K562 (cell line): ENCODE results near the gene COG4. TPM values are rescaled to one million over a fixed set of nuclear protein-coding genes. Genes with fewer than 3 reads are reported as not detected.

Experiments used
- ATAC-seq: fragments of 200-7000 bp; cut with Tn5 transposase; 3 replicates; pipeline ENCODE4 v1.9.1; 2020; ENCODE audit warnings: moderate library complexity
- BruUV-seq: library from RNA; stranded (reverse); fragments of 400-500 nt; replicated peaks from 2 replicates; lab custom pipeline; 2021; lab: Mats Ljungman, UMichigan
- CTCF ChIA-PET: fragments of 300-600 bp; formaldehyde crosslinking; extraction: SDS; loops from one replicate; lab custom pipeline; 2021; ENCODE audit warnings: low intra/inter-chr PET ratio; lab: Yijun Ruan, JAX
- POLR2A ChIA-PET: fragments of 300-600, 350-650 bp; sonication (Branson Sonifier 250); formaldehyde crosslinking; extraction: SDS; loops from one replicate; lab custom pipeline; 2021; ENCODE audit warnings: antibody characterized with exemption, inconsistent platforms; lab: Yijun Ruan, JAX
- DNase-seq, 4 experiments: peaks; one replicate each; pipeline versions ENCODE4 v3.0.0 to v3.0.0-alpha.2; 2011 to 2018; ENCODE audit warnings: low spot score in 3 of 4, mixed read lengths in 3 of 4; ENCODE audit errors: extremely low read depth in 1 of 4
- FAIRE-seq: peaks from 2 replicates; lab custom pipeline; 2011; peaks lifted over from hg19 to GRCh38; lab: Jason Lieb, UNC
- H2AFZ ChIP-seq: 2 replicates; pipeline ENCODE4 v1.6.0; 2011; ENCODE audit warnings: low read depth, low read length, control low read depth, inconsistent platforms
- H3K27ac ChIP-seq: fragments of 200-600 bp; 3 replicates; pipeline ENCODE4 v1.8.0; 2011; ENCODE audit warnings: low read depth, mild to moderate bottlenecking, control low read depth, inconsistent platforms, low read length, moderate library complexity, mixed read lengths; ENCODE audit errors: extremely low read depth
- H3K27me3 ChIP-seq, 2 experiments: fragments of 300-600 bp in 1 of 2; 2 replicates in 1 of 2; 3 replicates in 1 of 2; pipeline versions ENCODE4 v1.6.0 to v1.8.0; 2011; ENCODE audit warnings: inconsistent platforms in 2 of 2, low read length in 2 of 2, mild to moderate bottlenecking in 1 of 2, mixed read lengths in 1 of 2, moderate library complexity in 1 of 2; ENCODE audit not compliant: control insufficient read depth in 2 of 2, insufficient read depth in 2 of 2
- H3K36me3 ChIP-seq: fragments of 300-600 bp; 3 replicates; pipeline ENCODE4 v1.8.0; 2011; ENCODE audit warnings: mild to moderate bottlenecking, low read length, inconsistent platforms; ENCODE audit not compliant: control insufficient read depth, insufficient read depth
- H3K4me1 ChIP-seq, 2 experiments: fragments of 200-600 bp in 1 of 2; replicated peaks in 1 of 2; 2 replicates in 1 of 2; 3 replicates in 1 of 2; pipeline versions ENCODE4 v1.5.1 to v1.8.0; 2011; ENCODE audit warnings: inconsistent platforms in 2 of 2, low read length in 2 of 2, mild to moderate bottlenecking in 1 of 2, mixed read lengths in 1 of 2, moderate library complexity in 1 of 2; ENCODE audit not compliant: control insufficient read depth in 2 of 2, insufficient read depth in 2 of 2
- H3K4me2 ChIP-seq: 2 replicates; pipeline ENCODE4 v1.6.1; 2011; ENCODE audit warnings: low read length, control low read depth, inconsistent platforms, mixed read lengths; ENCODE audit not compliant: insufficient read depth
- H3K4me3 ChIP-seq: fragments of 200-600 bp; sonication (generic), shearing (Covaris generic); 2 replicates; pipeline ENCODE4 v1.5.1; 2016; ENCODE audit warnings: control low read depth, inconsistent platforms
- H3K79me2 ChIP-seq: fragments of 200-600 bp; 3 replicates; pipeline ENCODE4 v1.8.0; 2011; ENCODE audit warnings: low read length, inconsistent platforms; ENCODE audit not compliant: control insufficient read depth, insufficient read depth
- H3K9ac ChIP-seq, 2 experiments: 2 replicates each; pipeline versions ENCODE4 v1.6.0 to v1.6.1; 2011; ENCODE audit warnings: low read depth in 2 of 2, low read length in 2 of 2, control low read depth in 1 of 2, inconsistent platforms in 1 of 2, mild to moderate bottlenecking in 1 of 2, mixed read lengths in 1 of 2; ENCODE audit not compliant: insufficient read depth in 1 of 2
- H3K9me1 ChIP-seq: one replicate; pipeline ENCODE4 v1.6.0; 2011; ENCODE audit warnings: inconsistent platforms, mild to moderate bottlenecking, low read length, moderate library complexity; ENCODE audit not compliant: control insufficient read depth, insufficient read depth
- H3K9me3 ChIP-seq: replicated peaks from 2 replicates; pipeline ENCODE4 v1.5.1; 2011; ENCODE audit warnings: low read depth, low read length, inconsistent platforms; ENCODE audit not compliant: control insufficient read depth, insufficient read depth
- H4K20me1 ChIP-seq: replicated peaks from 2 replicates; pipeline ENCODE4 v1.6.1; 2011; ENCODE audit warnings: low read length, inconsistent platforms, mixed read lengths; ENCODE audit not compliant: control insufficient read depth, insufficient read depth
- BHLHE40 ChIP-seq: IDR thresholded peaks from 2 replicates; pipeline ENCODE4 v1.6.1; 2011; ENCODE audit warnings: low read length, improper control_type of control experiment
- HDAC1 ChIP-seq, 2 experiments: fragments of 450-650 bp; IDR thresholded peaks; 2 replicates each; pipeline ENCODE4 v1.6.1; 2016 to 2017; ENCODE audit warnings: inconsistent platforms in 1 of 2, mild to moderate bottlenecking in 1 of 2, moderate library complexity in 1 of 2
- HEY1 ChIP-seq: fragments of 250-450 bp; sonication (Bioruptor Pico); IDR thresholded peaks from 2 replicates; pipeline ENCODE4 v1.5.0; 2020; ENCODE audit warnings: mild to moderate bottlenecking, moderate library complexity, borderline replicate concordance
- POLR2G ChIP-seq: fragments of 200-400 bp; formaldehyde crosslinking; IDR thresholded peaks from 2 replicates; pipeline ENCODE4 v1.6.1; 2017; ENCODE audit warnings: low read depth, mild to moderate bottlenecking, antibody characterized with exemption, low read length, moderate library complexity
- RBFOX2 ChIP-seq: fragments of 200-400 bp; formaldehyde crosslinking; IDR thresholded peaks from 2 replicates; pipeline ENCODE4 v1.6.1; 2017; ENCODE audit warnings: low read depth, mild to moderate bottlenecking, low read length, moderate library complexity
- RNF2 ChIP-seq: sonication (generic); IDR thresholded peaks from 2 replicates; pipeline ENCODE4 v1.6.1; 2016
- SMARCC2 ChIP-seq: fragments of 450-650 bp; IDR thresholded peaks from 2 replicates; pipeline ENCODE4 v1.6.1; 2017; ENCODE audit warnings: antibody characterized with exemption, moderate library complexity, mild to moderate bottlenecking, low read depth
- TFAM ChIP-seq: fragments of 250-450 bp; sonication (Bioruptor Pico); conservative IDR thresholded peaks from 2 replicates; pipeline ENCODE4 v1.5.0; 2021; ENCODE audit warnings: mild to moderate bottlenecking, moderate library complexity
- ZNF79 ChIP-seq: fragments of 250-450 bp; sonication (Bioruptor Pico); IDR thresholded peaks from 2 replicates; pipeline ENCODE4 v1.4.0; 2020; ENCODE audit warnings: low read depth, mild to moderate bottlenecking, moderate library complexity
- WGBS: fragments of 100-300 bp; shearing (Covaris generic); methylation state at CpG from one replicate; pipeline ENCODE4 v1.1.6; 2016; ENCODE audit warnings: low coverage, mixed read lengths; ENCODE audit not compliant: insufficient coverage; ENCODE audit errors: missing lambda C conversion rate; 5-methylcytosine and 5-hydroxymethylcytosine counted together
- in situ Hi-C: fragments of 300-500 bp; cut with MboI; formaldehyde crosslinking; loops from 4 replicates; pipeline ENCODE4 v1.15.0; 2018; ENCODE audit warnings: inconsistent platforms, mixed read lengths
- intact Hi-C: fragments of 100-400 bp; cut with micrococcal nuclease; formaldehyde crosslinking; loops from 2 replicates; pipeline ENCODE4 v1.14.2; 2022
- polyA plus RNA-seq, 8 experiments: library from polyadenylated mRNA; depleted of rRNA in 4 of 8; stranded (reverse) in 5 of 8; unstranded in 3 of 8; fragments of >200 nt; fragmentation: Nextera tagmentation in 2 of 8; fragmentation: Illumina TruSeq in 1 of 8; extraction: Ambion mirVana in 2 of 8; extraction: Trizol in 1 of 8; gene quantifications; 2 replicates each; pipeline versions ENCODE4 v1.2.1 to v1.2.3, GENCODE V29; 2011 to 2014; ENCODE audit warnings: inconsistent platforms in 1 of 8, missing spikeins in 1 of 8
- total RNA-seq, 7 experiments: library from RNA; depleted of rRNA in 6 of 7; stranded (reverse); fragments of >200 nt in 6 of 7; fragmentation: Illumina TruSeq in 2 of 7; extraction: Trizol in 2 of 7; gene quantifications; 2 replicates each; pipeline versions ENCODE4 v1.2.1 to v1.2.3, GENCODE V29; 2011 to 2021; ENCODE audit warnings: low replicate concordance in 1 of 7
- TF ChIP-seq, protein P1 (sequence below): fragments of 450-650 bp; formaldehyde crosslinking; IDR thresholded peaks from 2 replicates; pipeline ENCODE4 v1.4.0; 2022; ENCODE audit warnings: mild to moderate bottlenecking, moderate library complexity

The COG4 gene
- total and polyA plus RNA-seq, 9 of the 15 experiments (the other 6 are each of a cell fraction or from before 2014, with no cell fraction given): 13.7 to 73.9 (median 44.2) TPM

GRCh38 chr16:70474320-70475053 is 48.9 kb downstream of the COG4 start:
- TF ChIP-seq, protein P1, sequence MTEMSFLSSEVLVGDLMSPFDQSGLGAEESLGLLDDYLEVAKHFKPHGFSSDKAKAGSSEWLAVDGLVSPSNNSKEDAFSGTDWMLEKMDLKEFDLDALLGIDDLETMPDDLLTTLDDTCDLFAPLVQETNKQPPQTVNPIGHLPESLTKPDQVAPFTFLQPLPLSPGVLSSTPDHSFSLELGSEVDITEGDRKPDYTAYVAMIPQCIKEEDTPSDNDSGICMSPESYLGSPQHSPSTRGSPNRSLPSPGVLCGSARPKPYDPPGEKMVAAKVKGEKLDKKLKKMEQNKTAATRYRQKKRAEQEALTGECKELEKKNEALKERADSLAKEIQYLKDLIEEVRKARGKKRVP: no peak
- TF ChIP-seq HEY1 (CRISPR knock-in tag) (no peak), RBFOX2 (peak; percentile 28; the same call in 1 of the 2 replicates), HDAC1 (IDR thresholded peaks at IDR 0.05) (no peak), BHLHE40 (no peak), RNF2 (no peak), POLR2G (peak; percentile 56; the same call in 1 of the 2 replicates), TFAM (CRISPR knock-in tag) (no peak), SMARCC2 (no peak), ZNF79 (no peak)
- CTCF ChIA-PET: no interaction called here
- FAIRE-seq: no peak
- H3K9me1 ChIP-seq: no peaks in the 10 kb centered on the region
- POLR2A ChIA-PET: interaction anchor here (0.5 to 0.7 kb wide), 3 partner anchors 8 to 83 kb away, joined by 3 read pairs; no protein-coding TSS in a partner anchor
- DNase-seq: no peak
- H3K79me2 ChIP-seq: no peaks in the 10 kb centered on the region
- BruUV-seq: no TSS peak
- no peak overlapping the region; a peak in 1 of 4 replicates for H3K9ac ChIP-seq
- 86% methylated on average over 20 of the region's 22 CpGs for WGBS
- peaks cover 3% of the 10 kb centered on the region; the same call in 1 of the 2 replicates for H4K20me1 ChIP-seq
- in situ Hi-C loops (no loop called here), intact Hi-C loops (no loop called here)
- H3K27me3 ChIP-seq: no peaks in the 10 kb centered on the region
- peaks cover 0 to 41% of the 10 kb centered on the region in 2 experiments; a peak in 3 of 5 replicates for H3K4me1 ChIP-seq
- no peak overlapping the region for H2AFZ ChIP-seq
- H3K27ac ChIP-seq: no peak overlapping the region
- H3K9me3 ChIP-seq: no peaks in the 10 kb centered on the region
- H3K4me3 ChIP-seq: no peak overlapping the region
- H3K36me3 ChIP-seq: peaks cover 32% of the 10 kb centered on the region; the same call in 1 of the 3 replicates
- no peak overlapping the region for H3K4me2 ChIP-seq
- no peak for ATAC-seq
